ENCODE measurements around the gene HAPLN1. TPM values are rescaled to one million over a fixed set of nuclear protein-coding genes. Genes with fewer than 3 reads are reported as not detected.

The HAPLN1 gene
- total and polyA plus RNA-seq, 2 of the 8 experiments (the other 6 are each of a cell fraction or from before 2014, with no cell fraction given) = 0.56 to 2.1 TPM

GRCh38 chr5:83718936-83719495 is 1.6 kb downstream of the HAPLN1 start:
- no peak overlapping the region for H3K23ac ChIP-seq (ENCODE audit: insufficient read length)
- no peak overlapping the region for H3K9ac ChIP-seq (replicated peaks in 1 of 4; ENCODE audit: extremely low read depth in 1 of 4, low read depth in 3 of 4, low read length in 3 of 4)
- peaks cover 9% of the 10 kb centered on the region; the same call in 1 of the 2 replicates for H3K23me2 ChIP-seq (ENCODE audit: low read depth, low read length)

More at GRCh38 chr5:83718936-83719495, 1.6 kb downstream of the HAPLN1 start:
- no peak overlapping the region for H3K4ac ChIP-seq (replicated peaks; ENCODE audit: insufficient read length, low read depth, low read length)
- H3K4me1 ChIP-seq (replicated peaks in 1 of 4; ENCODE audit: control insufficient read depth in 3 of 4, insufficient read depth in 4 of 4, low read length in 3 of 4) = peaks cover 0 to 19% (median 10%) of the 10 kb centered on the region in 4 experiments; a peak in 4 of 7 replicates
- no peak overlapping the region for H4K8ac ChIP-seq (ENCODE audit: extremely low read depth, insufficient read depth, low read length)
- no peaks in the 10 kb centered on the region for H3K79me2 ChIP-seq (ENCODE audit: control insufficient read depth in 1 of 2, insufficient read depth in 2 of 2, low read length in 2 of 2)
- H3K14ac ChIP-seq (ENCODE audit: insufficient read length) = no peak overlapping the region
- peaks cover 0 to 2% (median 0%) of the 10 kb centered on the region in 4 experiments; a peak in 2 of 7 replicates for H3K27me3 ChIP-seq (replicated peaks in 1 of 4; ENCODE audit: control insufficient read depth in 3 of 4, extremely low read depth in 1 of 4, insufficient read depth in 3 of 4, low read length in 3 of 4)
- H3K18ac ChIP-seq (ENCODE audit: extremely low read depth, low read length) = no peak overlapping the region
- FAIRE-seq (no peak), DNase-seq (ENCODE audit: low read depth in 1 of 2, low spot score in 2 of 2) (no peak)
- H4K91ac ChIP-seq (replicated peaks; ENCODE audit: insufficient read length, low read length) = no peak overlapping the region
- ChIA-PET POLR2A (ENCODE audit: partially characterized antibody) (no interaction called here), CTCF (ENCODE audit: partially characterized antibody) (interaction anchor here (0.6 to 5.7 kb wide), 7 partner anchors 16 to 1443 kb away, joined by 3 to 29 read pairs (median 4); no protein-coding TSS in a partner anchor)
- no peak overlapping the region for H2BK12ac ChIP-seq (ENCODE audit: low read depth, low read length)
- no peak overlapping the region for H2AK5ac ChIP-seq (ENCODE audit: low read depth, low read length)
- no peak overlapping the region for H2BK15ac ChIP-seq (ENCODE audit: low read length)
- no peaks in the 10 kb centered on the region for H3K36me3 ChIP-seq (ENCODE audit: control insufficient read depth in 2 of 4, insufficient read depth in 4 of 4, low read length in 3 of 4)
- TF ChIP-seq HDAC2 (IDR thresholded peaks at IDR 0.05; ENCODE audit: borderline replicate concordance in 1 of 2, low read depth in 2 of 2, low read length in 2 of 2) = no peak
- no peak for TF ChIP-seq YY1 (IDR thresholded peaks at IDR 0.05; ENCODE audit: low read depth, low read length)
- no peak for TF ChIP-seq CHD2 (IDR thresholded peaks at IDR 0.05; ENCODE audit: low read length)
- H3K4me2 ChIP-seq (ENCODE audit: insufficient read depth in 1 of 2, low read depth in 2 of 2, low read length in 2 of 2) = no peak overlapping the region
- H3K79me1 ChIP-seq (ENCODE audit: low read depth, low read length) = no peaks in the 10 kb centered on the region
- H3K27ac ChIP-seq (ENCODE audit: low read depth, low read length) = no peak overlapping the region
- H2BK20ac ChIP-seq (ENCODE audit: low read length) = no peak overlapping the region
- no peak overlapping the region for H2AFZ ChIP-seq (ENCODE audit: low read length)
- H4K20me1 ChIP-seq (replicated peaks in 1 of 2; ENCODE audit: control insufficient read depth in 1 of 2, insufficient read depth in 2 of 2, low read length in 2 of 2) = no peaks in the 10 kb centered on the region
- no peak overlapping the region for H2BK5ac ChIP-seq (ENCODE audit: low read depth, low read length)
- WGBS, 2 experiments (ENCODE audit: extremely low coverage in 1 of 2, insufficient coverage in 1 of 2, insufficient read length in 1 of 2, insufficient replicate concordance in 2 of 2, low coverage in 1 of 2, low lambda C conversion rate in 2 of 2, missing lambda C conversion rate in 1 of 2) = 85% methylated on average over 2 of the region's 2 CpGs; no CpG with 5 or more reads in 1 of the 2 experiments
- no peak overlapping the region for H3K56ac ChIP-seq (replicated peaks; ENCODE audit: insufficient read length, low read depth, low read length)
- H4K5ac ChIP-seq (ENCODE audit: insufficient read length, low read depth, low read length) = no peak overlapping the region
- no peak overlapping the region for H2BK120ac ChIP-seq (replicated peaks; ENCODE audit: low read depth, low read length)
- H3K9me3 ChIP-seq (ENCODE audit: insufficient read depth in 2 of 2, low read depth in 1 of 2, low read length in 1 of 2) = no peaks in the 10 kb centered on the region
- H3K4me3 ChIP-seq (ENCODE audit: extremely low read depth in 1 of 4, insufficient read depth in 2 of 4, low read depth in 3 of 4, low read length in 4 of 4) = no peak overlapping the region
